HG03045 (cell line): ENCODE results near the gene VASH1.
"Not testable (repeated sequence)": the region's sequence is repeated elsewhere in the genome, so short reads cannot be mapped to it uniquely, and the experiment has no call there.

ENCODE experiments used
- ATAC-seq: cut with Tn5 transposase; IDR thresholded peaks from one replicate; pipeline ENCODE4 v1.9.1; 2021; ENCODE audit warnings: mild to moderate bottlenecking, moderate library complexity; ENCODE audit not compliant: unreplicated experiment

The VASH1 gene

DNA sequence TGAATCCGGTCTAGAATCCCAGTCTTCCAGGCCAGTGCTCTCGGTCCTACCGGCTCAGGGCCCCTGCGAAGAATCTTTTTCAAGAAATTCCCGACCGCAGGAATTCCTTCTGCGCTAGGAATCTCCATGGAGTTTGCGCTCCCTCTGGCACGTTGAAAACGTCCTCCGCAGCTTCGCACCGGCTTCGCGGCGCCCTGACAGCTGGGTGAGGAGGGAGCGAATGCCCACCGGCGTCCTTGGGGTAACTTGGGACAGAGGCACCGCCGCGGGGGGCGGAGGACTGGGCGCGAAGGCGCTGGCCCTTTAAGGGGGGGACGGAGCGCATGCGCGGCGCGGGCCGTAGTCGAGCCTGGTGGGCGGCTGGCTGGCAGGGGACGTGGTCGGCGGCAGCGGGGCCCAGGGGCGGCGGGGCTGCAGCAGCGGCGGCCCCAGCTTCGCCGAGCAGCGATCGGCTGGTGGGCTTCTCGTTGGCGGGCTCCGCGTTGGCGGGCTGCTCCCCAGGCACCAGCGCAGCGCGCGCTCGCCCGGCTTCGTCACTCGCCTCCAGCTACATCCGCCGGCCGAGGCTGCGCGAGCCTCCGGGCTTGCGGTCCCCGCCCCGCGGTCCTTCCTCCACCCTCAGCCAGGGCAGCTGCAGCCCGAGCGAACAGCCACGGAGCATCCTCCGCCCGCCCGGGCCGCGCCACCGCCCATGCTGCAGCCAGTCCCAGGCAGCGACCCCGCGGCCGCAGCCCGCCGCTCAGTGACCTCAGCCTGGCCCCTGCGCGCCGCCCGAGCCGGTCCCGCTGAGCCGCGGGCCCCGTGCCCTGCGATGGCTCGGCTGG, at the start of gene VASH1:
Gene VASH1, plus strand, starts transcription at position 333 of the 824 bp plus-strand sequence. CDS start 1,354 bp downstream, outside the sequence.
- ATAC-seq, result peak; percentile 67

- no peak for ATAC-seq
Measured at GRCh38 chr14:76713121-76713520, 48.1 kb upstream of the VASH1 start.

DNA sequence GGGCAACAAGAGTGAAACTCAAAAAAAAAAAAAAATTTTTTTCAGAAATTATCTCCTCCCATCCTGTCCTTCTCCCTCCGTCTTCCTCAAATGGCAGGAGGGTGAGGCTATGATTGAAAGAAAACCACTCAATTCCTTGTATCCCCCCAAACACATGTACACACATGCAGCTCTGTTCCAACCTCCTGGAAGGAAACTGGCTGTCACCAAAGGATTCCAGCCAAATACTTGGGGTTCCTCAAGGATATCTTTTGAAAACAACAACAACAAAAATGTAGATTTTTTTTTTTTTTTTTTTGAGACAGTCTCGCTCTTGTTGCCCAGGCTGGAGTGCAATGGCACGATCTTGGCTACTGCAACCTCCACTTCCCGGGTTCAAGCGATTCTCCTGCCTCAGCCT, 46.8 kb upstream of the VASH1 start:
- no peak for ATAC-seq

- ATAC-seq, result no peak
Measured at GRCh38 chr14:76715101-76715500, 46.2 kb upstream of the VASH1 start.

- no peak for ATAC-seq
Measured at GRCh38 chr14:76715511-76716081, 45.7 kb upstream of the VASH1 start.

GRCh38 chr14:76716285-76716684, 45.0 kb upstream of the VASH1 start:
- no peak for ATAC-seq

DNA sequence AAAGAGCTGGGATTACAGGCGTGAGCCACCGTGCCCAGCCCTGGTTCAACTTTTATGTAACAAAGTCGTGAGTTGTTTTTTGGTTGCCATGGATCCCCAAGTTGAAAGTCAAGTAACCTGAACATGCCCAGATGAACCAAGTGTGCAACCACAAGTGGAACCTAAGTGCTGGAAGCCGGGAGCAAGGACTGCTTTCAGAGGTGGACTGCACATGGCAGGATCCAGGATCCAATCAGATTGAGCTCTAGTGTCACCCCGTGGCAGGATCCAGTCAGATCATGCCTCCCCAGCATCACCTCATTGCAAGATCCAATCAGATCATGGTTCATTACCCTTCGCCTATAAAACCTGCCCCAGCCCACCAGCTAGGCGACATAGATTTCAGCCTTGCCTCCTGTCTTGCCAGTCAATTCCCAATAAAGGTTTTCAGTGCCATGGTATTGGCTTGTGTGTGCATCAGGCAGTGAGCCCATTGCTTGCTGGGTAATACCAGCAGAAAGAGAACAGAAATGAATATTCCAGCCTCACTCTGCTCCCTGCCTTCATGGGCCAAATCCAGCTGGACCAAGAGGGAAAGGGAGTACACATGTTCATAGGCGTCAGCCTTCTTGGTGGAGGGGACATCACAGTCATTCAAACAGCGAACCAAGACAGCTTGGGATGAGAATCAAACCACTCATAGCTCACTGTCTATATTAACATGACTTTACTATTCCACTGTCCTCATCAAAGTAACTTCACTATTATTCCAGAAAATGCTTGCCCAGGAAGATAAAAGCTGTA, 43.6 kb upstream of the VASH1 start:
- no peak for ATAC-seq

GRCh38 chr14:76718306-76719040, 42.8 kb upstream of the VASH1 start:
- no peak for ATAC-seq

DNA sequence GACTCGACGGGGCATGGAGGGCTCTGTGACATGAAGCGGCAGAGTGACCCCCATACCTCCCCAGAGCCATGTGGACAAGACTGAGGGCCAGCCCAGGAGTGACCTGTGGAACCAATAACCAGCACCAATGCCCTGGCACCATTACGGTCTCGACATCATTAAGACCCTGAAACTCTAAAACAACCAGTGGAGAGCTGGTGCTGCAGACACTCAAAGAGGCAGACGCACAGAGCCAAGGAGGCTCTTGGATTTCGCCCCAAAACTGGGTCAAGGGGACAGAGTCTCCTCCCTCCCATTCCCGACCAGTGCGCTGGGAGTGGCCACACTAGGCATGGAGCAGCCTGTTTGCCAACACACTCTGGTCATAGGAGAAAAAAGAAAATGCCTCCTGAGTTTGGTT, 41.6 kb upstream of the VASH1 start:
- no peak for ATAC-seq

- no peak for ATAC-seq
Measured at GRCh38 chr14:76720382-76720813, 40.9 kb upstream of the VASH1 start.

DNA sequence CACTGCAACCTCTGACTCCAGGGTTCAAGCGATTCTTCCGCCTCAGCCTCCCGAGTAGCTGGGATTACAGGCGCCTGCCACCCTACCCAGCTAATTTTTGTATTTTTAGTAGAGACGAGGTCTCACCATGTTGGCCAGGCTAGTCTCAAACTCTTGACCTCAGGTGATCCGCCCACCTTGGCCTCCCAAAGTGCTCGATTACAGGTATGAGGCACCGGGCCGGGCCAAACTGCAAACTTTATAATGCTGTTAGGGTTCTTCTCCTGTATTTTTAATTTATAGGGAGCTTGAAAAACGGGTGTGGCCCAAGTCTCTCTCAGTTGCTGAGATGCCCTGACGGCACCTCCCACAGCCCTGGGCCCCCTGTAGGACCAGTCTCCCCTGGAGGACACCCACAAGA, 39.8 kb upstream of the VASH1 start:
- not testable (repeated sequence) for ATAC-seq

DNA sequence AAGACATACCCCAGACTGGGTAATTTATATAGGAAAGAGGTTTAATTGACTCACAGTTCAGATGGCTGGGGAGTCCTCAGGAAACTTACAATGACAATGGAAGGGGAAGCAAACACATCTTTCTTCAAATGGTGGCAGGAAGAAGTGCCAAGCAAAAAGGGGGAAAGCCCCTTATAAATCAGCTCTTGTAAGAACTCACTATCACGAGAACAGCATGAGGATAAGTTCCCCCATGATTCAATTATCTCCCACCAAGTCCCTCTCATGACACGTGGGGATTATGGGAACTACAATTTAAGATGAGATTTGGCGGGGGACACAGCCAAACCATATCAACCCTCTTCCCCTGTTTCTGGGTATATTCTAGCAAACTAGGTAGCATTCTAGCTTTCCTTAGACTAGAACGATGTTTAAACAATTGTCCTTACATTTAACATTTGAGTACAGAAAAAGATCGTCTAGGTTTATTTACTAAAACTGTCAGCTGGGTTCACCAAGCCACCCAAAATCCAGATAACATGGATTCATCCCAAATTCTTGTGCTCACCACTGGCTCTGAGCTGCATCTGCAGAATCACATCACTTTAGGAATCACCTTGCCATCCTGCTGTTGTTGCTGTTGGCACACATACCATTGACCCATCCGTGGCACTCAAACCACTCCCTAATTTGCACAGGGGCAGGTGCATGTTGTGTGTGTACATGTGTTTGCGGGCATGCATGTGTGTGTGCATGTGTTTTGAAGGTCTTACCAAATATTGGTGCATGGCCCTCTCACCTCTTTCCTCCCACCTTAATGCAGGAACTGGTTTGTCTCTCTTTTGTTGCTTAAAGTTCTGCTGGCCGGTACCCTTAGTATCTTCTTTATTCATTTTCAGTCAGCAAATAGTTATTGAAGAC, 36.4 kb upstream of the VASH1 start:
- ATAC-seq, result no peak

DNA sequence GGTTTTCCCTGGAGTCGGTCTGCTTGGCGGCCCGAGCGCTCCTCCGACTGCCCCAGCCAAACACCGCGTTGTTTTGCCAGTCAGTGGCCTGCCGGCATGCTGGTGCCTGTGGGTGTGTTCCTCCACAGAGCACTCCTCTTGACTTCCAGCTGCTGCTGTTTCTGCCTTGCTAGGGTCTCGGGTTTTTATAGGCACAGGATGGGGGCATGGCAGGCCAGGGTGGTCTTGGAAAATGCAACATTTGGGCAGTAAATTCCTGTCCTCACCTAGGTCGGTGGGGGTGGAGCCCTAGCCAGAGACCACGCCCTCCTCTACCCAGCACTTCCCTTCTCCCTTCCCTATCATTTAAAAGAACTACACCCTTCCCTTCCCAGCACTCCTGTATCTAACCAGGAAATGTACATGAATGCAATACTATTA, 34.7 kb upstream of the VASH1 start:
- no peak for ATAC-seq

DNA sequence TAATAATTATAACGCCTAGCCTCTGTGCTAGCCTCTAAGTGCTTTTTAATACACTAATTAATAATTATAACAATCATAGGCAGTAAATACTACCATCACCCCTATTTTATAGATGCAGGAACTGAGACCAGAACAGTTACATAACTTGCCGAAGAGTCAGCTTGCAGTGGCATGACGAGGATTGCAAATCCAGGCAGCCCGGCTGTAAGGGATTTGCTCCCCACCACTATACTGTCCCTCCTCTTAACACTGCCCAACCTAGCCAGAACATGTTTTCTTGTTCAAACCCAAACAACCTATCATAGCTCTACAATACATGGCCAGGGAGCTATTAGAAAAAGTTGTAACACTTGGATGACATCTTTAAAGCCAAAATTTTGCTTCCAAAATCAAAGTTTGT, 33.9 kb upstream of the VASH1 start:
- no peak for ATAC-seq

GRCh38 chr14:76727901-76728300, 33.4 kb upstream of the VASH1 start:
- ATAC-seq, result no peak

GRCh38 chr14:76729258-76729657, 32.0 kb upstream of the VASH1 start:
- ATAC-seq, result no peak

GRCh38 chr14:76729953-76730505, 31.2 kb upstream of the VASH1 start:
- no peak for ATAC-seq

DNA sequence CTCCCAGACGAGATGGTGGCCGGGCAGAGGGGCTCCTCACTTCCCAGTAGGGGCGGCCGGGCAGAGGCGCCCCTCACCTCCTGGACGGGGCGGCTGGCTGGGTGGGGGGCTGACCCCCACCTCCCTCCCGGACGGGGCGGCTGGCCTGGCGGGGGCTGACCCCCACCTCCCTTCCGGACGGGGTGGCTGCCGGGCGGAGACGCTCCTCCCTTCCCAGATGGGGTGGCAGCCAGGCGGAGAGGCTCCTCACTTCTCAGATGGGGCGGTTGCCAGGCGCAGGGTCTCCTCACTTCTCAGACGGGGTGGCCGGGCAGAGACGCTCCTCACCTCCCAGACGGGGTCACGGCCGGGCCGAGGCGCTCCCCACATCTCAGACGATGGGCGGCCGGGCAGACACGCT, 26.8 kb upstream of the VASH1 start:
- ATAC-seq, result not testable (repeated sequence)

DNA sequence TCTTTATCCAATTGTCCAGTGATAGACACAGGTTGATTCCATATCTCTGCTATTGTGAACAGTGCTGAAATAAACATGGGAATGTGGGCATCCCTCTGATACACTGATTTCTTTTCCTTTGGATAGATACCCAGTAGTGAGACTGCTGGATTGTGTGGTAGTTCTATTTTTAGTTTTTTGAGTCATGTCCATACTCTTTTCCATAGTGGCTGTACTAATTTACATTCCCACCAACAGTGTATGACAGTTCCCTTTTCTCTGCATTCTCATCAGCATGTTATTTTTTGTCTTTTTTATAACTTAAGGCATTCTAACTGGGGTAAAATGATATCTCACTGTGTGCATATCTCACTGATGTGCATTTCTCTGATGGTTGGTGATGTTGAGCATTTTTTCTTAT, 24.8 kb upstream of the VASH1 start:
- ATAC-seq, result no peak

DNA sequence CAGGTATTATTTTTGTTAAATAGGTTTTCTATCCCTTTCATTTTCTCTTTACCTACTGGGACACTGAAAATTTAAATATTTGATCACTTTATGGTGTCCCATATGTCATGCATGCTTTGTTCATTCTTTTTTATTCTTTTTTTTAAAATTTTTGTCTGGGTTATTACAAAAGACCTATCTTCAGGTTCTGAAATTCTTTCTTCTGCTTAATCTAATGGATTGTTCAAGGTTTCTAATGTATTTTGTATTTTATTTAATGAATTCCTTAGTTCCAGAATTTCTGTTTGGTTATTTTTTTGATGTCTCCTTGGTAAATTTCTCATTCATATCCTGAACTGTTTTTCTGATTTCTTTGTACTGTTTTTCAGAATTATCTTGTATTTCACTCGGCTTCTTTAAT, 20.2 kb upstream of the VASH1 start:
- no peak for ATAC-seq
